Upper lobe of right lung (tissue), 1 donor: ENCODE measurements around the gene JUP. TPM values are rescaled to one million over a fixed set of nuclear protein-coding genes. Genes with fewer than 3 reads are reported as not detected.

Experiments
- ATAC-seq: fragments of 200-7000 bp; cut with Tn5 transposase; one replicate; pipeline ENCODE4 v1.9.1; 2020; ENCODE audit warnings: mild to moderate bottlenecking, moderate library complexity
- DNase-seq: peaks from one replicate; pipeline ENCODE4 v3.0.0-alpha.2; 2020
- H3K27ac ChIP-seq: fragments of 200-600 bp; one replicate; pipeline ENCODE4 v1.8.0; 2022
- H3K27me3 ChIP-seq: fragments of 200-600 bp; one replicate; pipeline ENCODE4 v1.8.0; 2022; ENCODE audit warnings: mild to moderate bottlenecking
- H3K36me3 ChIP-seq: fragments of 200-600 bp; one replicate; pipeline ENCODE4 v1.8.0; 2022
- H3K4me1 ChIP-seq: fragments of 200-600 bp; one replicate; pipeline ENCODE4 v1.8.0; 2022
- H3K4me3 ChIP-seq: fragments of 200-600 bp; one replicate; pipeline ENCODE4 v1.8.0; 2022; ENCODE audit warnings: mild to moderate bottlenecking
- H3K9me3 ChIP-seq: fragments of 200-600 bp; one replicate; pipeline ENCODE4 v1.8.0; 2022
- intact Hi-C: fragments of 100-400 bp; cut with DNase I; formaldehyde crosslinking; loops from one replicate; pipeline ENCODE4 v1.11.0; 2022
- total RNA-seq: library from RNA; stranded (reverse); fragmentation: NEBNext Ultra II Directional; extraction: Animal tissue kit (Norgen Biotek cat#: 25700); gene quantifications from one replicate; pipeline ENCODE4 v1.2.1, GENCODE V29; 2021
- TF ChIP-seq, protein P1 (sequence below): fragments of 200-600 bp; IDR thresholded peaks from one replicate; pipeline ENCODE4 v1.8.0; 2022; ENCODE audit warnings: antibody characterized with exemption
- donor health status: DM: no; HTN: yes; CAD: no; lungs with severe emphysema.

Gene JUP
- total RNA-seq, 1 donor from 2014 or later = 109 TPM

DNA sequence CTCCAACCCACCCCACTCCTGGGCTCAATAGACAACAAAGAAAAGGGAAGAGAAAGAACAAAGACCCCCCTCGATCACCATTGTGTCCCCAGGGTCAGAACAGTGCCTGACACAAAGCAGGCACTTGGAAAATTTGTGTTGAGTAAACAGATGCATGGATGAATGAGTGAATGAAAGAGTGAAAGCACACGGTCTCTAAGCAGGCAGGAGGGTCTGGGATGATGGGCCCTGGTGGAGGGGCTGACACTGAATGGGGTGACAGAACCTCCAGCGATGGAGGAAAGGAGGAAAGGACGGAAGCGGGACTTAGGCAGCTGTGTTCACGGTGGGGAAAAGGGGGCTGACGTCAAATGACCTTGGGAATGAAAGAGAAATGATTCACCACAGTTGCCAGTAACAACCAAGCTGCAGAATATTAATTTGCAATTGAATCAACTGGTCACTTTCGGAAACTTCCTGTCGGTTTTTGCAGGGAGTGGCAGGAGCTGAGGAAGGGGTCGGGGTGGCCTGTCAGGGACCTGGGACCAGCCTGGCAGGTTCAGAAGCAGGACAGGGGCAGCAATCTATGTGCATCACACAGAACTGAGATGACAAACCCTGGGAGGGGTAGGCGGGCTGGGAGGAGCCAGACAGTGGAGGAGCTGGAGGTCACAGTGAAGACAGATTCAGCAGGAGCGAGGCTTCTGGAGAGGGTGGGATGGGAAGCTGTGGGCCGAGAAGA is 81.1 kb downstream of the JUP start:
- peak; percentile 10 for ATAC-seq
- DNase-seq = no peak
- no peak overlapping the region for H3K27ac ChIP-seq

More for the DNA sequence above, 81.1 kb downstream of the JUP start:
- no peaks in the 10 kb centered on the region for H3K9me3 ChIP-seq
- no peaks in the 10 kb centered on the region for H3K27me3 ChIP-seq
- no peak overlapping the region for H3K4me3 ChIP-seq
- H3K4me1 ChIP-seq = no peaks in the 10 kb centered on the region
- TF ChIP-seq, protein P1, sequence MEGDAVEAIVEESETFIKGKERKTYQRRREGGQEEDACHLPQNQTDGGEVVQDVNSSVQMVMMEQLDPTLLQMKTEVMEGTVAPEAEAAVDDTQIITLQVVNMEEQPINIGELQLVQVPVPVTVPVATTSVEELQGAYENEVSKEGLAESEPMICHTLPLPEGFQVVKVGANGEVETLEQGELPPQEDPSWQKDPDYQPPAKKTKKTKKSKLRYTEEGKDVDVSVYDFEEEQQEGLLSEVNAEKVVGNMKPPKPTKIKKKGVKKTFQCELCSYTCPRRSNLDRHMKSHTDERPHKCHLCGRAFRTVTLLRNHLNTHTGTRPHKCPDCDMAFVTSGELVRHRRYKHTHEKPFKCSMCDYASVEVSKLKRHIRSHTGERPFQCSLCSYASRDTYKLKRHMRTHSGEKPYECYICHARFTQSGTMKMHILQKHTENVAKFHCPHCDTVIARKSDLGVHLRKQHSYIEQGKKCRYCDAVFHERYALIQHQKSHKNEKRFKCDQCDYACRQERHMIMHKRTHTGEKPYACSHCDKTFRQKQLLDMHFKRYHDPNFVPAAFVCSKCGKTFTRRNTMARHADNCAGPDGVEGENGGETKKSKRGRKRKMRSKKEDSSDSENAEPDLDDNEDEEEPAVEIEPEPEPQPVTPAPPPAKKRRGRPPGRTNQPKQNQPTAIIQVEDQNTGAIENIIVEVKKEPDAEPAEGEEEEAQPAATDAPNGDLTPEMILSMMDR = no peak
- H3K36me3 ChIP-seq = no peaks in the 10 kb centered on the region
- intact Hi-C loops = no loop called here

Other genes starting within 250 kb of the JUP start
- gene KRT9, start 214.7 kb downstream of the JUP start, total RNA-seq = not detected
- not detected for gene KRT14, start 199.8 kb downstream of the JUP start, total RNA-seq
- gene KRT16, start 173.9 kb downstream of the JUP start, total RNA-seq = not detected
- 5.9 TPM for gene KRT17, start 162.1 kb downstream of the JUP start, total RNA-seq
- gene EIF1, start 97.8 kb downstream of the JUP start, total RNA-seq = 974 TPM
- gene GAST, start 74.4 kb downstream of the JUP start, total RNA-seq = not detected
- 0.58 TPM for gene HAP1, start 52.1 kb downstream of the JUP start, total RNA-seq
- 9.5 TPM for gene P3H4, start 25.2 kb upstream of the JUP start, total RNA-seq
- 34.5 TPM for gene FKBP10, start 26.3 kb upstream of the JUP start, total RNA-seq
- gene NT5C3B, start 49.5 kb upstream of the JUP start, total RNA-seq = 36.5 TPM
- 0.29 TPM for gene KLHL10, start 51.1 kb upstream of the JUP start, total RNA-seq
- 12.6 TPM for gene KLHL11, start 78.7 kb upstream of the JUP start, total RNA-seq
- 112 TPM for gene ACLY, start 132.2 kb upstream of the JUP start, total RNA-seq
- 1.0 TPM for gene ODAD4, start 143.9 kb upstream of the JUP start, total RNA-seq
- 51.1 TPM for gene CNP, start 180.1 kb upstream of the JUP start, total RNA-seq
- 75.9 TPM for gene DNAJC7, start 230.7 kb upstream of the JUP start, total RNA-seq
- 28.8 TPM for gene NKIRAS2, start 233.4 kb upstream of the JUP start, total RNA-seq